ENCODE measurements around the gene RBM44. TPM values are rescaled to one million over a fixed set of nuclear protein-coding genes. Genes with fewer than 3 reads are reported as not detected.

Gene RBM44
- polyA plus RNA-seq, 1 donor from 2014 or later = 2.5 TPM

DNA sequence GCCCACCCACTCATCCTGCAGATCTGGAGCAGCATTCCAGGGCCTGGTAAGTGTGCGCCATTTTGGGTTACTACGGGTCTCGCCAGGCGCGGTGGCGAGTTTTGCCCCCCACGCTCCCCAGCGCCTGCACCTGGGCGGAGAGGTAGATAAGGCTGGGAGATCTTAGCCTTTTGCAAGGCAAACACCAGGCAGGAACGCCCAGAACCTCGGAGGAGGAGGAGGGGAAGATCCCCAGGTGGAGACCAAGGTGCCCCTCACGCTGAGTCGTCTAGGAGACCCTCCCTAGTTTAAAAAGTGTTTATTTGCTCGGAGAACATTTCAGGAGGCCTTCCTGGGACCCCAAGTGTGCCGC is 60.5 kb downstream of the RBM44 start:
- Histone ChIP-seq H3K27me3 (ENCODE audit: insufficient read depth, low read depth, low read length) (peaks cover 22% of the 10 kb centered on the region), H3K4me2 (ENCODE audit: low read length) (no peak overlapping the region), H4K20me1 (ENCODE audit: insufficient read depth) (no peaks in the 10 kb centered on the region), H3K27ac (ENCODE audit: low read length) (no peak overlapping the region), H3K4me3 (ENCODE audit: low read length) (peak overlapping the region; percentile 43), H3K9ac (ENCODE audit: low read length) (no peak overlapping the region), H3K36me3 (ENCODE audit: insufficient read depth, low read length) (no peaks in the 10 kb centered on the region), H3K9me2 (ENCODE audit: insufficient read depth, low read length) (no peaks in the 10 kb centered on the region), H3K9me3 (ENCODE audit: low read length) (no peaks in the 10 kb centered on the region), H3K79me2 (replicated peaks; ENCODE audit: insufficient read depth, low read length) (no peaks in the 10 kb centered on the region), H3F3A (ENCODE audit: insufficient read depth, low read length, poor library complexity, severe bottlenecking) (no peaks in the 10 kb centered on the region), H2AFZ (ENCODE audit: low read depth, low read length) (no peak overlapping the region)
- TF ChIP-seq MXI1 (conservative IDR thresholded peaks at IDR 0.05; ENCODE audit: poor library complexity, severe bottlenecking) (no peak), POLR2AphosphoS5 (IDR thresholded peaks at IDR 0.05) (no peak), EP300 (conservative IDR thresholded peaks at IDR 0.05; ENCODE audit: poor library complexity, severe bottlenecking) (no peak), EZH2 (IDR thresholded peaks at IDR 0.05; ENCODE audit: borderline replicate concordance, insufficient read depth, low read length, poor library complexity, severe bottlenecking) (no peak), SMC3 (conservative IDR thresholded peaks at IDR 0.05; ENCODE audit: poor library complexity) (no peak), RAD21 (conservative IDR thresholded peaks at IDR 0.05) (no peak)
- TF ChIP-seq, protein P1, sequence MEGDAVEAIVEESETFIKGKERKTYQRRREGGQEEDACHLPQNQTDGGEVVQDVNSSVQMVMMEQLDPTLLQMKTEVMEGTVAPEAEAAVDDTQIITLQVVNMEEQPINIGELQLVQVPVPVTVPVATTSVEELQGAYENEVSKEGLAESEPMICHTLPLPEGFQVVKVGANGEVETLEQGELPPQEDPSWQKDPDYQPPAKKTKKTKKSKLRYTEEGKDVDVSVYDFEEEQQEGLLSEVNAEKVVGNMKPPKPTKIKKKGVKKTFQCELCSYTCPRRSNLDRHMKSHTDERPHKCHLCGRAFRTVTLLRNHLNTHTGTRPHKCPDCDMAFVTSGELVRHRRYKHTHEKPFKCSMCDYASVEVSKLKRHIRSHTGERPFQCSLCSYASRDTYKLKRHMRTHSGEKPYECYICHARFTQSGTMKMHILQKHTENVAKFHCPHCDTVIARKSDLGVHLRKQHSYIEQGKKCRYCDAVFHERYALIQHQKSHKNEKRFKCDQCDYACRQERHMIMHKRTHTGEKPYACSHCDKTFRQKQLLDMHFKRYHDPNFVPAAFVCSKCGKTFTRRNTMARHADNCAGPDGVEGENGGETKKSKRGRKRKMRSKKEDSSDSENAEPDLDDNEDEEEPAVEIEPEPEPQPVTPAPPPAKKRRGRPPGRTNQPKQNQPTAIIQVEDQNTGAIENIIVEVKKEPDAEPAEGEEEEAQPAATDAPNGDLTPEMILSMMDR (IDR thresholded peaks at IDR 0.05; ENCODE audit: poor library complexity, severe bottlenecking) = no peak
- TF ChIP-seq, protein P2, sequence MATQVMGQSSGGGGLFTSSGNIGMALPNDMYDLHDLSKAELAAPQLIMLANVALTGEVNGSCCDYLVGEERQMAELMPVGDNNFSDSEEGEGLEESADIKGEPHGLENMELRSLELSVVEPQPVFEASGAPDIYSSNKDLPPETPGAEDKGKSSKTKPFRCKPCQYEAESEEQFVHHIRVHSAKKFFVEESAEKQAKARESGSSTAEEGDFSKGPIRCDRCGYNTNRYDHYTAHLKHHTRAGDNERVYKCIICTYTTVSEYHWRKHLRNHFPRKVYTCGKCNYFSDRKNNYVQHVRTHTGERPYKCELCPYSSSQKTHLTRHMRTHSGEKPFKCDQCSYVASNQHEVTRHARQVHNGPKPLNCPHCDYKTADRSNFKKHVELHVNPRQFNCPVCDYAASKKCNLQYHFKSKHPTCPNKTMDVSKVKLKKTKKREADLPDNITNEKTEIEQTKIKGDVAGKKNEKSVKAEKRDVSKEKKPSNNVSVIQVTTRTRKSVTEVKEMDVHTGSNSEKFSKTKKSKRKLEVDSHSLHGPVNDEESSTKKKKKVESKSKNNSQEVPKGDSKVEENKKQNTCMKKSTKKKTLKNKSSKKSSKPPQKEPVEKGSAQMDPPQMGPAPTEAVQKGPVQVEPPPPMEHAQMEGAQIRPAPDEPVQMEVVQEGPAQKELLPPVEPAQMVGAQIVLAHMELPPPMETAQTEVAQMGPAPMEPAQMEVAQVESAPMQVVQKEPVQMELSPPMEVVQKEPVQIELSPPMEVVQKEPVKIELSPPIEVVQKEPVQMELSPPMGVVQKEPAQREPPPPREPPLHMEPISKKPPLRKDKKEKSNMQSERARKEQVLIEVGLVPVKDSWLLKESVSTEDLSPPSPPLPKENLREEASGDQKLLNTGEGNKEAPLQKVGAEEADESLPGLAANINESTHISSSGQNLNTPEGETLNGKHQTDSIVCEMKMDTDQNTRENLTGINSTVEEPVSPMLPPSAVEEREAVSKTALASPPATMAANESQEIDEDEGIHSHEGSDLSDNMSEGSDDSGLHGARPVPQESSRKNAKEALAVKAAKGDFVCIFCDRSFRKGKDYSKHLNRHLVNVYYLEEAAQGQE (IDR thresholded peaks at IDR 0.05; ENCODE audit: borderline replicate concordance) = no peak

DNA sequence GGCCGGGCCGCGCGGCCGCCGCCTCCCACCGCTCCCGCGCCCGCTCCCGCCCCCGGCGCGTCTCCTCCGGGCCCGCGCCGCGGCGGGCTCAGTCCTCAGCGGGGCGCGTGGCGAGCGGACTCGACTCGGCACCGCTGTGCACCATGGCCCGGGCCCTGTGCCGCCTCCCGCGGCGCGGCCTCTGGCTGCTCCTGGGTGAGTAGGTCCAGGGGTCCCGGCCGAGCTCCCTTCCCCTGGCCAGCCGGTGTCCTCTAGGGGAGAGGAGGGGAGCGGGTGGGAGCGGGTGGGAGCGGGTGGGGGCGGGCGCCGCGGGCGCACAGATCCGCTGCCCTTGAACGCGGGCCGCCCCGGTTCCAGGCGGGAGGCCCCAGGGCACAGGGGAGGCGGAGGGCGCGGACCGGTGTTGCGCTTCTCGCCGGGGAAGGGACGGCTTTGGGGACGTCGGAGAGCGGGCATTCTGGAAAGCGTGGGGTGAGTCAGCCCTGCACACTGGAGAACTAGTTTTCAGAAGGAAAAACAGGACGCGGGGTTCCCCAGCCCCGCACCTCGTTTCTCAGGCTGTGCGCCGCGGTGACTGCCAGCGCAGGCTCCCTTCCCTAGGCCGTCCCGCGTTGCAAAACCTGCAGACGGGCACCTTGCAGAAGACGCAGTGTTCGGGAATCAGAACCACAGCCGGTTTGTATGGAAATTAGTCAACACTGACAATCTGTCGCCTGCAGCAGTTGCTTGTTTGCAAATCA is 61.1 kb downstream of the RBM44 start, which contains the start of gene RAMP1:
Gene RAMP1, plus strand, starts transcription at position 91 of the 740 bp plus-strand sequence. Its CDS starts 53 bp downstream, at position 144.
- Histone ChIP-seq H4K20me1 (ENCODE audit: insufficient read depth) (no peaks in the 10 kb centered on the region), H3K27me3 (ENCODE audit: insufficient read depth, low read depth, low read length) (peaks cover 22% of the 10 kb centered on the region), H3K9me2 (ENCODE audit: insufficient read depth, low read length) (no peaks in the 10 kb centered on the region), H3K9me3 (ENCODE audit: low read length) (no peaks in the 10 kb centered on the region), H3F3A (ENCODE audit: insufficient read depth, low read length, poor library complexity, severe bottlenecking) (no peaks in the 10 kb centered on the region), H3K27ac (ENCODE audit: low read length) (no peak within 1 kb of the TSS), H3K9ac (ENCODE audit: low read length) (peak within 1 kb of the TSS; percentile 8), H2AFZ (ENCODE audit: low read depth, low read length) (no peak within 1 kb of the TSS), H3K79me2 (replicated peaks; ENCODE audit: insufficient read depth, low read length) (no peaks in the 10 kb centered on the region), H3K4me2 (ENCODE audit: low read length) (no peak within 1 kb of the TSS), H3K4me3 (ENCODE audit: low read length) (peak within 1 kb of the TSS; percentile 60), H3K36me3 (ENCODE audit: insufficient read depth, low read length) (no peaks in the 10 kb centered on the region)
- TF ChIP-seq EP300 (conservative IDR thresholded peaks at IDR 0.05; ENCODE audit: poor library complexity, severe bottlenecking) (no peak), RAD21 (conservative IDR thresholded peaks at IDR 0.05) (no peak), POLR2AphosphoS5 (IDR thresholded peaks at IDR 0.05) (no peak), TAF1 (IDR thresholded peaks at IDR 0.05; ENCODE audit: low read depth) (no peak), MXI1 (conservative IDR thresholded peaks at IDR 0.05; ENCODE audit: poor library complexity, severe bottlenecking) (no peak), SMC3 (conservative IDR thresholded peaks at IDR 0.05; ENCODE audit: poor library complexity) (no peak), EZH2 (IDR thresholded peaks at IDR 0.05; ENCODE audit: borderline replicate concordance, insufficient read depth, low read length, poor library complexity, severe bottlenecking) (no peak)
- TF ChIP-seq, protein P2 (IDR thresholded peaks at IDR 0.05; ENCODE audit: borderline replicate concordance) = no peak
- TF ChIP-seq, protein P1 (IDR thresholded peaks at IDR 0.05; ENCODE audit: poor library complexity, severe bottlenecking) = no peak

Data from neural cell (in vitro differentiated cells).